ENCODE data around the gene ALDH9A1. TPM values are rescaled to one million over a fixed set of nuclear protein-coding genes. Genes with fewer than 3 reads are reported as not detected.

Gene ALDH9A1
- total and polyA plus RNA-seq, 2 of the 8 experiments (the other 6 are each of a cell fraction or from before 2014, with no cell fraction given) = 57.6 to 63.8 TPM

DNA sequence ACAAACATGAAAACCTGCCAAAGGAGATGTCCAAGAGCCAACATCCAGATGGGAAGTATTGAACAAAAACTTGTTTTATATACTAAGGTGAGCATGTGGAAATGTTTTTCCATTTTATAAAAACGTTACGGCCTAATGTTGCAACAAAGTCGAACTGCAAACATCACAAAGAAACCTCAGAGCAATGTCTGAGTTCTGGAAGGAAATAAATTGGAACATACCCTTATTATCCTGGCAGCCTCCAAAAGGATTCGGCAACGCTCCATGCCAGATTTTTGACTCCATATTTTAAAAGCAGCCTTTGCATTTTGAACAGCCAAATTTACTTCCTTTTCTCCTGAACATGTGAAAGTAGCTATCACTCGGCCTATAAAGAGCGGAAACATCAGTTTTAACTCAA, 3.3 kb downstream of the ALDH9A1 start:
- Histone ChIP-seq H2AFZ (ENCODE audit: low read length) (no peak overlapping the region), H2BK120ac (replicated peaks; ENCODE audit: low read depth, low read length) (no peak overlapping the region), H2BK20ac (ENCODE audit: low read length) (no peak overlapping the region), H2BK12ac (ENCODE audit: low read depth, low read length) (no peak overlapping the region), H4K8ac (ENCODE audit: extremely low read depth, insufficient read depth, low read length) (no peak overlapping the region), H3K4me1 (replicated peaks in 1 of 4; ENCODE audit: control insufficient read depth in 3 of 4, insufficient read depth in 4 of 4, low read length in 3 of 4) (peaks cover 0 to 3% (median 0%) of the 10 kb centered on the region in 4 experiments; a peak in 1 of 7 replicates), H3K9me3 (ENCODE audit: insufficient read depth in 2 of 2, low read depth in 1 of 2, low read length in 1 of 2) (peaks cover 6 to 7% of the 10 kb centered on the region in 2 experiments; a peak in 3 of 4 replicates), H3K23ac (ENCODE audit: insufficient read length) (no peak overlapping the region), H3K79me1 (ENCODE audit: low read depth, low read length) (no peaks in the 10 kb centered on the region; the same call in 1 of the 2 replicates), H4K91ac (replicated peaks; ENCODE audit: insufficient read length, low read length) (no peak overlapping the region), H3K14ac (ENCODE audit: insufficient read length) (no peak overlapping the region), H3K18ac (ENCODE audit: extremely low read depth, low read length) (no peak overlapping the region), H3K56ac (replicated peaks; ENCODE audit: insufficient read length, low read depth, low read length) (no peak overlapping the region), H2BK5ac (ENCODE audit: low read depth, low read length) (no peak overlapping the region), H4K20me1 (replicated peaks in 1 of 2; ENCODE audit: control insufficient read depth in 1 of 2, insufficient read depth in 2 of 2, low read length in 2 of 2) (peaks cover 0 to 2% of the 10 kb centered on the region in 2 experiments), H3K4me2 (ENCODE audit: insufficient read depth in 1 of 2, low read depth in 2 of 2, low read length in 2 of 2) (no peak overlapping the region), H2BK15ac (ENCODE audit: low read length) (no peak overlapping the region), H3K36me3 (ENCODE audit: control insufficient read depth in 2 of 4, insufficient read depth in 4 of 4, low read length in 3 of 4) (peaks cover 0 to 14% (median 2%) of the 10 kb centered on the region in 4 experiments; a peak in 3 of 8 replicates), H3K27ac (ENCODE audit: low read depth, low read length) (no peak overlapping the region), H4K5ac (ENCODE audit: insufficient read length, low read depth, low read length) (no peak overlapping the region), H3K9ac (replicated peaks in 1 of 4; ENCODE audit: extremely low read depth in 1 of 4, low read depth in 3 of 4, low read length in 3 of 4) (no peak overlapping the region), H3K27me3 (replicated peaks in 1 of 4; ENCODE audit: control insufficient read depth in 3 of 4, extremely low read depth in 1 of 4, insufficient read depth in 3 of 4, low read length in 3 of 4) (no peaks in the 10 kb centered on the region), H3K4ac (replicated peaks; ENCODE audit: insufficient read length, low read depth, low read length) (no peak overlapping the region), H2AK5ac (ENCODE audit: low read depth, low read length) (no peak overlapping the region), H3K79me2 (ENCODE audit: control insufficient read depth in 1 of 2, insufficient read depth in 2 of 2, low read length in 2 of 2) (peaks cover 0 to 32% of the 10 kb centered on the region in 2 experiments; a peak in 2 of 4 replicates), H3K4me3 (ENCODE audit: extremely low read depth in 1 of 4, insufficient read depth in 2 of 4, low read depth in 3 of 4, low read length in 4 of 4) (no peak overlapping the region), H3K23me2 (ENCODE audit: low read depth, low read length) (peaks cover 3% of the 10 kb centered on the region)
- 94% methylated on average over 7 of the region's 7 CpGs; no CpG with 5 or more reads in 1 of the 2 experiments for WGBS, 2 experiments (ENCODE audit: extremely low coverage in 1 of 2, insufficient coverage in 1 of 2, insufficient read length in 1 of 2, insufficient replicate concordance in 2 of 2, low coverage in 1 of 2, low lambda C conversion rate in 2 of 2, missing lambda C conversion rate in 1 of 2)
- CTCF ChIA-PET (ENCODE audit: partially characterized antibody) = interaction anchor here (0.6 kb wide), 1 partner anchor 9 kb away, joined by 4 read pairs; no protein-coding TSS in a partner anchor
- POLR2A ChIA-PET (ENCODE audit: partially characterized antibody) = no interaction called here
- FAIRE-seq (no peak), DNase-seq (ENCODE audit: low read depth in 1 of 2, low spot score in 2 of 2) (no peak)
- TF ChIP-seq JUN (IDR thresholded peaks at IDR 0.05; ENCODE audit: low read depth, low read length) = no peak

Data from H1 (cell line).